Measurements from ENCODE around the gene PISD. TPM values are rescaled to one million over a fixed set of nuclear protein-coding genes. Genes with fewer than 3 reads are reported as not detected.
"Not testable (repeated sequence)": the region's sequence is repeated elsewhere in the genome, so short reads cannot be mapped to it uniquely, and the experiment has no call there.

Gene PISD
- total RNA-seq, 1 experiment from 2014 or later: 58.7 TPM

DNA sequence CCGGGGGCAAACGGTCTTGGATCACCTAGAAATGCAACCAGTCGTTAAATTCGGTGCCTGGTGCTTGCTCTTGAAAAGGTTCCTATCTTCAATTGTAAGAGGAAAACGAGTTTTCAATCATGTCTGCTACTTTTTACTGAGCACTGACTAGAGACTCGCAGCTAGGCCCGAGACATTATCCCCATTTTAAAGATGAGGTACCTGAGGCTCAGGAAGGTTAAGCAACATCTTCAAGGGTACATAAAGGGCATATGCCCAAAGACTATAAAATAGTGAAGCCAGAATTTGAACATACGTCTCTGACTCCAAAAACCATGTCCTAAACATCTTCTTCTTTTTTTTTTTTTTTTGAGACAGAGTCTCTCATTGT is 638 bp upstream of the PISD start:
- Histone ChIP-seq H3K27me3 (replicated peaks; ENCODE audit: control insufficient read depth, insufficient read depth, low read length) (no peaks in the 10 kb centered on the region), H3K4me1 (peaks cover 13% of the 10 kb centered on the region; the same call in 1 of the 2 replicates), H3K36me3 (ENCODE audit: control insufficient read depth, insufficient read depth, low read length) (no peaks in the 10 kb centered on the region), H3K4me3 (ENCODE audit: low read depth, low read length) (peak overlapping the region; percentile 52), H3K9me3 (no peaks in the 10 kb centered on the region)
- DNase-seq: no peak
- intact Hi-C loops (cut with micrococcal nuclease; ENCODE audit: unreplicated experiment): loop anchor here (2.0 kb wide), 2 partner anchors 16 to 32 kb away; no protein-coding TSS in a partner anchor
- ChIA-PET CTCF (interaction anchor here (0.8 to 2.6 kb wide), 7 partner anchors 14 to 308 kb away, joined by 4 to 33 read pairs (median 5); no protein-coding TSS in a partner anchor), POLR2A (interaction anchor here (0.6 to 2.9 kb wide), 13 partner anchors 8 to 1118 kb away, joined by 3 to 31 read pairs (median 8); partner anchors contain the start of gene DEPDC5)
- no peaks in the 10 kb centered on the region for H3K9me3 Mint-ChIP-seq (ENCODE audit: unreplicated experiment)
- BruUV-seq (replicated peaks): TSS peak; percentile 98
- peak overlapping the region; percentile 97 for H3K4me3 Mint-ChIP-seq (ENCODE audit: unreplicated experiment)
- H3K36me3 Mint-ChIP-seq (ENCODE audit: insufficient read depth, unreplicated experiment): peaks cover 29% of the 10 kb centered on the region
- TF ChIP-seq, protein P1, sequence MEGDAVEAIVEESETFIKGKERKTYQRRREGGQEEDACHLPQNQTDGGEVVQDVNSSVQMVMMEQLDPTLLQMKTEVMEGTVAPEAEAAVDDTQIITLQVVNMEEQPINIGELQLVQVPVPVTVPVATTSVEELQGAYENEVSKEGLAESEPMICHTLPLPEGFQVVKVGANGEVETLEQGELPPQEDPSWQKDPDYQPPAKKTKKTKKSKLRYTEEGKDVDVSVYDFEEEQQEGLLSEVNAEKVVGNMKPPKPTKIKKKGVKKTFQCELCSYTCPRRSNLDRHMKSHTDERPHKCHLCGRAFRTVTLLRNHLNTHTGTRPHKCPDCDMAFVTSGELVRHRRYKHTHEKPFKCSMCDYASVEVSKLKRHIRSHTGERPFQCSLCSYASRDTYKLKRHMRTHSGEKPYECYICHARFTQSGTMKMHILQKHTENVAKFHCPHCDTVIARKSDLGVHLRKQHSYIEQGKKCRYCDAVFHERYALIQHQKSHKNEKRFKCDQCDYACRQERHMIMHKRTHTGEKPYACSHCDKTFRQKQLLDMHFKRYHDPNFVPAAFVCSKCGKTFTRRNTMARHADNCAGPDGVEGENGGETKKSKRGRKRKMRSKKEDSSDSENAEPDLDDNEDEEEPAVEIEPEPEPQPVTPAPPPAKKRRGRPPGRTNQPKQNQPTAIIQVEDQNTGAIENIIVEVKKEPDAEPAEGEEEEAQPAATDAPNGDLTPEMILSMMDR (IDR thresholded peaks at IDR 0.05; ENCODE audit: insufficient read depth in 1 of 2, low read depth in 1 of 2, low read length in 1 of 2, severe bottlenecking in 1 of 2, unreplicated experiment in 1 of 2): no peak
- H3K27ac Mint-ChIP-seq (ENCODE audit: unreplicated experiment): peak overlapping the region; percentile 99
- no peaks in the 10 kb centered on the region for H3K27me3 Mint-ChIP-seq (ENCODE audit: insufficient read depth, unreplicated experiment)
- peaks cover 20% of the 10 kb centered on the region for H3K4me1 Mint-ChIP-seq (ENCODE audit: low read depth, unreplicated experiment)

DNA sequence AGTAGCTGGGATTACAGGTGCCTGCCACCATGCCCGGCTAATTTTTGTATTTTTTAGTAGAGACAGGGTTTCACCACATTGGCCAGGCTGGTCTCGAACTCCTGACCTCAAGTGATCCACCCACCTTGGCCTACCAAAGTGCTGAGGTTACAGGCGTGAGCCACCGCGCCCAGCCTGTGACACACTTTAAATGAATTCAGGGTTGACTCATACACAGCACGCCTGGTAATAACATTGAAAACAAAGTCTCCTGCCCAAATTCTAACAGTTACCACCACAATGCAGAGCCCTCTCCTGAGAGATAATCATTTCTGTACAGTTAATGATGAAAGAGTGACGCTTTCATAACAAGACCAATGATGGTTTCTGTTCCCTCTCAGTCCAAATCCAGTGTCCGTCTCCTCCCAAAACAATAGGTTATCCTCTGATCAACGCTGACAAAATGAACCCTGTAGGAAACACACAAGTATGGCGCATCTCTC is 1.1 kb downstream of the PISD start:
- intact Hi-C loops (cut with micrococcal nuclease; ENCODE audit: unreplicated experiment); H3K27me3 Mint-ChIP-seq (ENCODE audit: insufficient read depth, unreplicated experiment); DNase-seq; H3K27me3 ChIP-seq (replicated peaks; ENCODE audit: control insufficient read depth, insufficient read depth, low read length); H3K9me3 ChIP-seq; BruUV-seq (replicated peaks); H3K36me3 ChIP-seq (ENCODE audit: control insufficient read depth, insufficient read depth, low read length); H3K9me3 Mint-ChIP-seq (ENCODE audit: unreplicated experiment): not testable (repeated sequence)
- H3K4me1 Mint-ChIP-seq (ENCODE audit: low read depth, unreplicated experiment): peaks cover 20% of the 10 kb centered on the region
- POLR2A ChIA-PET: interaction anchor here (0.6 to 2.9 kb wide), 5 partner anchors 7 to 92 kb away, joined by 5 to 31 read pairs (median 28); partner anchors contain the start of gene DEPDC5
- Histone ChIP-seq H3K4me1 (peaks cover 13% of the 10 kb centered on the region; the same call in 1 of the 2 replicates), H3K4me3 (ENCODE audit: low read depth, low read length) (peak overlapping the region; percentile 71)
- peak overlapping the region; percentile 99 for H3K27ac Mint-ChIP-seq (ENCODE audit: unreplicated experiment)
- CTCF ChIA-PET: interaction anchor here (1.5 to 2.6 kb wide), 2 partner anchors 92 to 309 kb away, joined by 6 to 33 read pairs; no protein-coding TSS in a partner anchor
- peak overlapping the region; percentile 97 for H3K4me3 Mint-ChIP-seq (ENCODE audit: unreplicated experiment)
- H3K36me3 Mint-ChIP-seq (ENCODE audit: insufficient read depth, unreplicated experiment): peaks cover 35% of the 10 kb centered on the region

DNA sequence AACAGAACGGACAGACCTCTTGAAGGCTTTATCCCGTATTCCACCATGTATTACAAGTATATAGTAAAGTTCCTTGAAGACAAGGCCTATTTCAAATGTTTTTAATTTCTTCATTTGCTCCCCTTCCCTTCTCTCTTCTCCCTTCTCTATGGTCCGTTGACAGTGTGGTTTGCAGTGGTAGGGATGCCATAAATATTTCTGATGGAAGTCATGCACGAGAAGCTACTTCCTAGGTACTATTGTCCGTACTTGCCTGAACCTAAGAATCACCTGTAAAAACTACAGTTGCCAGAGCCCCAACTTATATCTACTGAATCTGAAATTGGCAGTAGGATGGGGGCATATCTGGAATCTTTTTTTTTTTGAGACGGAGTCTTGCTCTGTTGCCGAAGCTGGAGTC is 2.8 kb downstream of the PISD start:
- POLR2A ChIA-PET: no interaction called here
- Mint-ChIP-seq H3K27me3 (ENCODE audit: insufficient read depth, unreplicated experiment) (no peaks in the 10 kb centered on the region), H3K9me3 (ENCODE audit: unreplicated experiment) (no peaks in the 10 kb centered on the region), H3K4me1 (ENCODE audit: low read depth, unreplicated experiment) (peaks cover 23% of the 10 kb centered on the region), H3K27ac (ENCODE audit: unreplicated experiment) (no peak overlapping the region), H3K4me3 (ENCODE audit: unreplicated experiment) (no peak overlapping the region), H3K36me3 (ENCODE audit: insufficient read depth, unreplicated experiment) (peaks cover 30% of the 10 kb centered on the region)
- no peaks in the 10 kb centered on the region; the same call in 1 of the 2 replicates for H3K36me3 ChIP-seq (ENCODE audit: control insufficient read depth, insufficient read depth, low read length)
- intact Hi-C loops (cut with micrococcal nuclease; ENCODE audit: unreplicated experiment): no loop called here
- DNase-seq: no peak
- TF ChIP-seq, protein P1 (IDR thresholded peaks at IDR 0.05; ENCODE audit: insufficient read depth in 1 of 2, low read depth in 1 of 2, low read length in 1 of 2, severe bottlenecking in 1 of 2, unreplicated experiment in 1 of 2): no peak
- no peak overlapping the region for H3K4me3 ChIP-seq (ENCODE audit: low read depth, low read length)
- H3K9me3 ChIP-seq: no peaks in the 10 kb centered on the region
- CTCF ChIA-PET: no interaction called here
- no TSS peak for BruUV-seq (replicated peaks)
- H3K4me1 ChIP-seq: peaks cover 13% of the 10 kb centered on the region
- no peaks in the 10 kb centered on the region for H3K27me3 ChIP-seq (replicated peaks; ENCODE audit: control insufficient read depth, insufficient read depth, low read length)

Data from Caco-2 (cell line).